Activated CD8-positive, alpha-beta memory T cell treated with anti-CD3 and anti-CD28 coated beads for 1 hour (primary cell): Measurements from ENCODE around the gene SLC44A1.
"Not testable (repeated sequence)": the region's sequence is repeated elsewhere in the genome, so short reads cannot be mapped to it uniquely, and the experiment has no call there.

Experiments
- DNase-seq, 2 donors: peaks; one replicate each; pipeline ENCODE4 v3.0.0-alpha.2; 2020; ENCODE audit warnings: low read depth in 1 of 2; ENCODE audit errors: extremely low read depth in 1 of 2

SLC44A1 gene

GRCh38 chr9:105242062-105242461 is 2.4 kb upstream of the SLC44A1 start:
- DNase-seq, result no peak

- DNase-seq, result no peak
Measured at GRCh38 chr9:105242557-105242956, 1.9 kb upstream of the SLC44A1 start.

- DNase-seq, result no peak
Measured at GRCh38 chr9:105243015-105243686, 1.3 kb upstream of the SLC44A1 start.

- no peak for DNase-seq
Measured at GRCh38 chr9:105244734-105245028, 230 bp downstream of the SLC44A1 start.

- peak in 1 of 2 donors; percentile 20 for DNase-seq
Measured at GRCh38 chr9:105245029-105245890, 809 bp downstream of the SLC44A1 start.

GRCh38 chr9:105245891-105246161 is 1.4 kb downstream of the SLC44A1 start:
- DNase-seq, result no peak

GRCh38 chr9:105246656-105247173 is 2.3 kb downstream of the SLC44A1 start:
- no peak for DNase-seq

GRCh38 chr9:105248691-105249090 is 4.2 kb downstream of the SLC44A1 start:
- DNase-seq, result no peak

- DNase-seq, result no peak
Measured at GRCh38 chr9:105251133-105251532, 6.7 kb downstream of the SLC44A1 start.

- DNase-seq, result no peak
Measured at GRCh38 chr9:105251733-105252404, 7.4 kb downstream of the SLC44A1 start.

GRCh38 chr9:105252405-105252756 is 7.9 kb downstream of the SLC44A1 start:
- DNase-seq, result no peak

- no peak for DNase-seq
Measured at GRCh38 chr9:105254226-105254625, 9.8 kb downstream of the SLC44A1 start.

GRCh38 chr9:105255421-105255820 is 11.0 kb downstream of the SLC44A1 start:
- DNase-seq, result no peak

GRCh38 chr9:105256569-105256968 is 12.1 kb downstream of the SLC44A1 start:
- not testable (repeated sequence) for DNase-seq

- DNase-seq, result no peak
Measured at GRCh38 chr9:105257809-105258208, 13.4 kb downstream of the SLC44A1 start.

- no peak for DNase-seq
Measured at GRCh38 chr9:105258225-105258737, 13.8 kb downstream of the SLC44A1 start.

- no peak for DNase-seq
Measured at GRCh38 chr9:105259274-105259673, 14.8 kb downstream of the SLC44A1 start.

GRCh38 chr9:105259731-105260612 is 15.5 kb downstream of the SLC44A1 start:
- DNase-seq, result no peak

- DNase-seq, result no peak
Measured at GRCh38 chr9:105262497-105262896, 18.0 kb downstream of the SLC44A1 start.

- DNase-seq, result no peak
Measured at GRCh38 chr9:105264380-105264779, 19.9 kb downstream of the SLC44A1 start.

- DNase-seq, result not testable (repeated sequence)
Measured at GRCh38 chr9:105268254-105268653, 23.8 kb downstream of the SLC44A1 start.
